ENCODE results near the gene MICAL2.

MICAL2 gene

DNA sequence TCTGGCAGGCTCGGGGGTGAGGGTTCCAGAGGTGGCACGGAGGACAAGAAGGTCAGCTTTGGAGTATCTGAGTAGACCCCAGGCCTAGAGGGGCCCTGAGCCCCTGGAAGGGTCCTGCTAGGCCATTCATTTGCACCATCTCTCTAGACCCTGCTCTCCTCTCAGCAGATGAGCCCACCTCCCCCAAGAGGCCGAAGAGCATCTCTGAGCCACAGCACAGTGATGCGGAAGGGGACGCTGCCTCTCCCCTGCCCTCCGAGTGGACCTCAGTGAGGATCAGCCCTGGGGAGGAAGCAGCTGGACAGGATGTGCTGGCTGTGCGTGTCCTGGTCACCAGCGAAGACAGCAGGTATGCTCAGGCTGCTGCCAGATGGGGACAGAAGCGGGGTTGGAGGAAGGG, 165.4 kb downstream of the MICAL2 start:
- peak in 2 of 10 donors; percentile 50 to 55 for DNase-seq
- intact Hi-C loops (cut with DNase I), result no loop called here

- intact Hi-C loops (cut with DNase I), result no loop called here
- peak in 2 of 10 donors; percentile 8 to 62 for DNase-seq
These were observed 166.0 kb downstream of the MICAL2 start for GRCh38 chr11:12276356-12276755.

GRCh38 chr11:12276831-12277475, 166.6 kb downstream of the MICAL2 start:
- intact Hi-C loops (cut with DNase I), result no loop called here
- DNase-seq, result peak in 2 of 10 donors; percentile 22 to 58

DNA sequence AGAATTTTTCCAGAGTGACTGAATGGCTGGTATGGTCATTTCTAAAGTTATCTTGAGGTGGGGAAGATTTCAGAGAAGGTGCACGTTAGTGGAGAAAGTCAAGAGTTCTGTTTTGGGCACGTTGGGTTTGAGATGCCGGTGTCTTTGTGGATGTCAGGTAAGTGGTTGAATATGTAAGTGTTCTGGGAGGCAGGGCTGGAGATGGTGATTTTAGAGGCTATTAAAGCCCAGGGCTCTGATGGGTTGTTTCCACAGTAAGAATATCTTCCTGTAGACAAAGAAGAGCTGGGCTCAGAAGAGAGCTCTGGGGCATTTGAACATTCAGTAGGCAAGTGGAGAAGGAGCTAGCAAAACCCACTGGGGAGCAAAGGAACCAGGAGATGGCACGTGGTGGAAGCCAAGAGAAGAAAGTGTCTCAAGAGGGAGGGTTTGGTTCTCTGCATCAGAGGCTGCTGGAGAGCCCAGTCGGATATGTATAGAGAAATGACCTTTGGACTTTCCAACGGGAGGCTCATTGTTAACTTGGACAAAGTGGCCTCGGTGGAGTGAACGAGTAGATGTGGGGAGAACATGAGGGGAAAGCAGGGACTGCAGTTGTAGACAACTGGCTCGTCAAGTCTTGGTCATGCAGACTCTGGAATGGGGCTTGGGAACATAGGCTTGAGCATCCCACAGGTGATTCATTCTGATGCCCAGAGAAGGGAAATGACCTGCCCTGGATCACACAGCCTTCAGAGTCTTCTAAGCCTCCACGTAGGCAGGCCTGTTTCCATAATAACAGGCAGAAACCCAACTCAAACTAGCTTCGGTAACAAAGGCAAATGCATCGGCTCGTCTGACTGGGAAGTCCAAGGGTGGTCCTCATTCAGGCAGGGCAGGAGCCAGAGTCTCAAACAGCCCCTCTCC, 168.6 kb downstream of the MICAL2 start:
- intact Hi-C loops (cut with DNase I), result no loop called here
- peak in 1 of 10 donors; percentile 27 for DNase-seq

DNA sequence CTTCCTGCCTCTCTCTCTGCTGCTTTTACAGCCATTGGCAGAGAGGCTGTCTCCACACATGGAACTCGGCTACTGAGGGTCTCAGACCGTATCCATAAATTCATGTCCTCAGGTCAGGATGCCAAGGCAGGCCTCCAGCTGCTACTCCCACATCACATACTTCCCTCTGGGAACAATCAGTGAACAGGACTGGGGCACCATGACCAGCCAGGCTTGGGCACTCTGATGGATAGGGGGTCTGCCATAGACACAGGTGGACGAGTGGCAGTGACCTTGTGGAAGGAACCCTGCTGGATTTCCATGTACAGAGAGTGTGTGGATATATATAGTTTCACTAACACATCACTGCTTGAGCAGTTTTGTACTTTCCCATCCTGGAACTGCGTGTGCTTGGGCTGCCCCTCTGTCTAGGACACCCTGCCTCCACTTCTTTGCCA, 169.3 kb downstream of the MICAL2 start:
- DNase-seq, result peak in 1 of 10 donors; percentile 49

DNA sequence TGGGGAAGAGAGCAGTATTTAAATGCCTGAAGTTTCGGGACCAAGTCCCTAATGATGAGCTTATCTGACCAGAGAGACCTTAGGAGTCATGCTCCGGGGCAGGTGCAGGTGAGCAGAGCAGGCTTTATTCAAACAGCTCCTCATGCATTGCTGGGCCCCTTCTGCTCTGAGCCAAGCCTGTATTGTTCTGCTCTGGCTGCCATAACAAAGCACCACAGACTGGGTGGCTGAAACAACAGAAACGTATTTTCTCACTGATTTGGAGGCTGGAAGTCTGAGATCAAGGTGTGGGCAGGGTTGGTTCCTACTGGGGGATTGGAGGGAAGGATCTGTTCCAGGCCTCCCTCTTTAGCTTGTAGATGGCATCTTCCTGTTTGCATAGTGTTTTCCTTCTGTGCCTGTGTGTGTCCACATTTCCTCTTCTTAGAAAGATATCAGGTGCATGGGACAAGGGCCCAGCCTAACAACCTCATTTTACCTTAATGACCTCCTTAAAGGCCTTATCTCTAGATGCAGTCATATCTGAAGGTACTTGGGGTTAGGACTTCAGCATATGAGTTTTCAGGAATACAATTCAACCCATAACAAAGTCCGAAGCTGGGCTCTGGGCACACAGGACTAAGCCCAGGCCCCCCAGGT, 169.9 kb downstream of the MICAL2 start:
- intact Hi-C loops (cut with DNase I), result loop anchor here (5.0 kb wide), 1 partner anchor 483 kb away; no protein-coding TSS in a partner anchor
- DNase-seq, result peak in 1 of 10 donors; percentile 40

More for the DNA sequence above, 169.3 kb downstream of the MICAL2 start:
- intact Hi-C loops (cut with DNase I), result loop anchor here (5.0 kb wide), 1 partner anchor 482 kb away; no protein-coding TSS in a partner anchor

- DNase-seq, result peak in 1 of 10 donors; percentile 64
- intact Hi-C loops (cut with DNase I), result loop anchor here (1.0 to 5.0 kb wide), 2 partner anchors 234 to 484 kb away; no protein-coding TSS in a partner anchor
These were observed 170.6 kb downstream of the MICAL2 start for GRCh38 chr11:12280838-12281565.

DNA sequence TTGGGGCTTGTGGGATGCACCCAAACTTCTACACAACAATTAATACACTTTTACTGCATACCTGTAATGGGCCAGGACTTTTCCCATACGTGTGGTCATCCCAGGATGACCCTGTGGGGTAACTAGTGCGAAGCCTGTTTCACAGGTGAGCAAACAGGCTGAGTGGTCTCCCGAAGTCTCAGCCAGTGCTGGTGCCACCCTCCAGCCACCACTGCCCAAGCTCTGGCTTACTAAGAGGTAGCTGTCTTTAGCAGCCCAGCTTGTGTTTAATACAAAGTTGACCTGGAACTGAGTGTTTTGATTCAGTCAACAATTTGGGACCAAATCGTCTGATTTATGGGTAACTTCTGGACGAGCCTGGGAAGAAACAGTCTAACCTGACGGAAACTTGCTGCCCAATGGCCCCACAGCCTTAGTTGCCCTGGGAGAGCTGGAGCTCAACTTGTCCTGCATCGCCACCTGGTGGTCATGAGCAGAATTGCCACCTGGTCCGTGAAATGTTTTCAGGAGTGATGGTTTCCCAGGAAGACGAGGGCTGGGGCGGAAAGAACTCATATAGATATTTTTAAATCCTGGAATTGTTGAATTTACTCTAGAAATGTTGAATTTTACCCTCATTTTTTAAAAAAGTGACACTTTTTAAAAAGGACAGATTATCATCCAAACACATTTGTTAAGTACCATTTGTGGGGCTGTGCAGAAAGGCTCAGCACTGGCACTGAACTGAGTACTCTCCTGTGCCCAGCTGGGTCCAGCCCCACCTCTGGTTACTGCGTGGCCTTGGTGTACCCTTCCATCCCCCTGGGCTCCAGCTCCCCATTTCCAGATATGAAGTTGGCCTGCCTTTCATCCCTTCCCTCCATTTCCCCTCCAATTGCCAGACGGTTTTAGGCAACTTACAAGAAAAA, 171.4 kb downstream of the MICAL2 start:
- intact Hi-C loops (cut with DNase I), result loop anchor here (1.0 to 5.0 kb wide), 3 partner anchors 193 to 485 kb away; no protein-coding TSS in a partner anchor
- DNase-seq, result peak; percentile 83 to 98 (median 92)

- DNase-seq, result no peak
- intact Hi-C loops (cut with DNase I), result loop anchor here (2.0 to 5.0 kb wide), 2 partner anchors 194 to 485 kb away; no protein-coding TSS in a partner anchor
These were observed 172.3 kb downstream of the MICAL2 start for GRCh38 chr11:12282676-12283075.

DNA sequence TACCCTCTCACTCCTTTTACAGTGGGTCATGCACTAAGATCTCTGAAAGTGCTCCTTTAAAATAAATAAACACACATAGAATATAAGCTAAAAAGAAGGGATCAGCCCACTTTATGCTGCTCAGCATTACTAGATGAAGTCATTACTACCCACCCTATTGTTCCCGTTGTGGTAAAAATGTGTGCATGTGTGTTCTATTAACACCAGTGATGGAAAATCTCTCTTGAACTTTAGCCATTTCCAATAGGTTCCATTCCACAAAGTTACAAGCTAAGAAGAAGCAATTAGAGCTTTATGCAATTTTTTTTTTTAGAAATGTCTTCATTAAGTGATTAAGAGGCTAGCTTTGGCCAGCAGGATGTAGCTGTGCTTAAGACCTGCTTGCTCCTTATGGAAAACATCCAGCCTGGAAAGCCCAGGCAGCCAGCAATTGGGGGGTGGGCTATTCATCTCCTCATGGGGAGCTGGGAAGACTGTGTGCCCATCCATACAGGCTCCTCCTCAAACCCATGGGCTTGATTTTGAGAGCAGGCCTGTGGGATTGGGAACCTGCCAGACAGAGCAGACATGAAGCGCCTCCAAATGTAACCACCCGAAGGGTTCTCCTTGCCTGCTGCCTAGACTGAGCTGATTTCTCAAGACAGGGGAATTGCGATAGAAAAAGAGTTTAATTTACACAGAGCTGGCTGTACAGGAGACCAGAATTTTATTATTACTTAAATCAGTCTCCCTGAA, 174.1 kb downstream of the MICAL2 start:
- intact Hi-C loops (cut with DNase I), result loop anchor here (5.0 kb wide), 1 partner anchor 487 kb away; no protein-coding TSS in a partner anchor
- no peak for DNase-seq

- intact Hi-C loops (cut with DNase I), result no loop called here
- DNase-seq, result no peak
These were observed 174.7 kb downstream of the MICAL2 start for GRCh38 chr11:12285106-12285505.

- intact Hi-C loops (cut with DNase I), result no loop called here
- no peak for DNase-seq
These were observed 175.4 kb downstream of the MICAL2 start for GRCh38 chr11:12285811-12286222.

GRCh38 chr11:12286606-12287005, 176.2 kb downstream of the MICAL2 start:
- peak in 1 of 10 donors; percentile 12 for DNase-seq

DNA sequence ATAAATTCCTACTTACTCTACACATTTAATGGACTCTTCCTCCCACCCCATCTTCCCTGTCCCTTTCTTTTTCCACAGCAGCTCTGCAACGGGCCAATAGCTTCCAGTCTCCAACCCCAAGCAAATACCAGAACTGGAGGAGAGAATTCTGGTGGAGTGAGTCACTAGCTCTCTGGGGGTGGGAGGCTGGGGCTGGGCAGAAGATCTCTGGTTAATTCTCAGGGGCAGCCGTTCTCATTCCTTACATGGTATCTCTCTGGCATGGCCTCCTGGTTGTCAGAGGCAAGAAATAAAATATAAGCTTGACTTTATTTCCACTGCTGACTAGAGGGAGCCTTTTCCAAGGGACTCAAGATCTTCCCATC, 176.6 kb downstream of the MICAL2 start:
- no peak for DNase-seq
- intact Hi-C loops (cut with DNase I), result no loop called here

More at GRCh38 chr11:12286606-12287005, 176.2 kb downstream of the MICAL2 start:
- intact Hi-C loops (cut with DNase I), result no loop called here

GRCh38 chr11:12287374-12288211, 177.2 kb downstream of the MICAL2 start:
- intact Hi-C loops (cut with DNase I), result loop anchor here (1.0 kb wide), 2 partner anchors 44 to 607 kb away; no protein-coding TSS in a partner anchor
- peak in 3 of 10 donors; percentile 61 to 90 (median 80) for DNase-seq

DNA sequence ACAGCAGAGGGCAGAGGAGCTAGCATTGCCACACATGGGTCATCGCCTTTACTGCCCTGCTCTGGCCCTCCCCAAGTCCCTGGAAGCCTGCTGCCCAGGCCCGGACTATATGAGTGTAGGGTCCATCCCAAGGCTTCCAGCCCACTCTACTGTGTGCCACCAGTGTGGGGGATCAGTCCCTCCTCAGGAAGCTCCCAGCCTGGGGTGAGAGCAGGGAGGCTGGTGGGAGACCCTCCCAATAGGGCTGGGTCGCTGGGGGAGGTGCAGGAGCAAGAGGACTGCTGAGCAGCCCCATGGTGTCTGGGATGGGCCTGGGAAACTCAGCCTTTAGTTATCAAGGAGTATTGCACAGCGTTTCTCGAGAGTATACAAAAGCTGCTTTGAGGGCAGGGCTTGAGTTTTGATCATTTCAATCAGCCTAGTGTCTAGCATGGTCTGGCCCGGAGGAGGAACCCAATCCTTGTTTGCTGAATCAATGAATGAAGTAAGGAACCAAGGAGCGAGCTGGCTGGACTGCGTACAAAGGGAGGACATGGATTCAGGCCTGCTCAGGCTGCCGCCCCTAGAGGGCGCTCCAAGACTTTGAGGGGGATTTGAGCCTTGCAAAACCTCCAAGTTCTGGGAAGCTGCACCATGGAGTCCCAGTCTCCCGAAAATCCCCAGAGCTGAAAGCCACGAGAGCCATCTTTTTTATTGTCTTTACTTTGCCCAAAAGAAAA, 178.0 kb downstream of the MICAL2 start:
- peak; percentile 70 to 97 (median 88) for DNase-seq
- intact Hi-C loops (cut with DNase I), result loop anchor here (1.0 kb wide), 2 partner anchors 43 to 606 kb away; no protein-coding TSS in a partner anchor
